GM12875 (cell line): ENCODE results near the gene INS.

Source experiments
- H3K4me3 ChIP-seq: one replicate; pipeline ENCODE4 v1.5.1; 2011; ENCODE audit warnings: low read depth, low read length, control low read depth
- TF ChIP-seq, protein P1 (sequence below): IDR thresholded peaks from 2 replicates; pipeline ENCODE4 v1.5.1; 2011; ENCODE audit warnings: low read depth, mild to moderate bottlenecking, control low read depth, inconsistent platforms, low read length, moderate library complexity, borderline replicate concordance; ENCODE audit not compliant: insufficient read depth

INS gene

DNA sequence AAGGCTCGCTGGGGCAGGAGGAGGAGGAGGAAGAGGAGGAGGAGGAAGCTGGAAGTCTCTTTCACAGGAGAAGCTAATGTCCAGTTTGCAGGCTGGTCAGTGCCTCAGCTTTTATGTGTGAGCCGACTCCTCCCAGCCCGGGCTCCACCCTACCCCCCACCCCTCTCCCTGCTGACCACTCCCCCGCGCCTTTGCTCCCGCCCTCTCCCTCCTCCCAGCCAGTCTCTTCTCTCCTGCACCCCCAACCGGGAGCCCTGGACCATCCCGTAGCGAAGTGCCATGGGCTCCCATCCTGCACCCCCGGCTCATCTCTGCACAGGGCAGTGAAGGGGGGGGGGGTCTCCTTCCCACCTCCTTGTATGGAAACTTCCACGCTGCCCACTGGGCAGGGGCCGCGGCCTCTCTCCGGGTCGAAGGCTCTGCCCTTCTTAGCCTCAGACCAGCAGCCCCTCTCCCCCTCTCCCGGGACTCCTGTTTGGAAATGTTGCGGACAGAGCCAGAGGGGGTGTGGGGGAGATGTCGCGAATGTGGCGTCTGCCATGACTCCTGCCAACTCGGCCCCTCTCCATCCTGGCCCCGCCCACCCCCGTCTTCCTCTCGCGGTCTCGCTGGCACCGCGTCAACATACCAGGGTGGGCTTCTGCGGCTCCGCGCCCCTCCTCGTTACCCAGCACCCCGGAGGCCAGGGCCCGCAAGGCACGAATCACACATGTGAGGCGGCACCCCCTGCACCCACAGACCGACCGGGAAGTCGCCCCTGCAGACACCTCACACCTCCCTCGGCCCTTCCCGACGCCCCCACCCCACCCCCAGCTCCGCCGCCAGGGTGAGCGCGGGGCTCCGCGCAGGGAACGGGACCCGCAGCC is 23.6 kb downstream of the INS start:
- TF ChIP-seq, protein P1, sequence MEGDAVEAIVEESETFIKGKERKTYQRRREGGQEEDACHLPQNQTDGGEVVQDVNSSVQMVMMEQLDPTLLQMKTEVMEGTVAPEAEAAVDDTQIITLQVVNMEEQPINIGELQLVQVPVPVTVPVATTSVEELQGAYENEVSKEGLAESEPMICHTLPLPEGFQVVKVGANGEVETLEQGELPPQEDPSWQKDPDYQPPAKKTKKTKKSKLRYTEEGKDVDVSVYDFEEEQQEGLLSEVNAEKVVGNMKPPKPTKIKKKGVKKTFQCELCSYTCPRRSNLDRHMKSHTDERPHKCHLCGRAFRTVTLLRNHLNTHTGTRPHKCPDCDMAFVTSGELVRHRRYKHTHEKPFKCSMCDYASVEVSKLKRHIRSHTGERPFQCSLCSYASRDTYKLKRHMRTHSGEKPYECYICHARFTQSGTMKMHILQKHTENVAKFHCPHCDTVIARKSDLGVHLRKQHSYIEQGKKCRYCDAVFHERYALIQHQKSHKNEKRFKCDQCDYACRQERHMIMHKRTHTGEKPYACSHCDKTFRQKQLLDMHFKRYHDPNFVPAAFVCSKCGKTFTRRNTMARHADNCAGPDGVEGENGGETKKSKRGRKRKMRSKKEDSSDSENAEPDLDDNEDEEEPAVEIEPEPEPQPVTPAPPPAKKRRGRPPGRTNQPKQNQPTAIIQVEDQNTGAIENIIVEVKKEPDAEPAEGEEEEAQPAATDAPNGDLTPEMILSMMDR = no peak
- no peak overlapping the region for H3K4me3 ChIP-seq

DNA sequence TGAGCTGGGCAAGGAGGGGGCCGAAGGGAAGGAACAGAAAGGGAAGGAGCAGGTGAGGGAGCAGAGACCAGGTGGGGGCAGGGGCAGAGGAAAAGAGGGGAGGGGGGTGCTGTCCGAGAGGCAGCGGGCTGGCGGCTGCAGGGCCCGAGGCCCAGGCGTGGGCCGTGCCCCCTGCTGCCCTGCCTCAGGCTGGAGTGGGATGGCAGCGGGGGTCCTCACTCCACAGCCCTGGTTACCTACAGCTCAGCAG is 24.1 kb downstream of the INS start:
- H3K4me3 ChIP-seq = no peak overlapping the region
- TF ChIP-seq, protein P1 = no peak

DNA sequence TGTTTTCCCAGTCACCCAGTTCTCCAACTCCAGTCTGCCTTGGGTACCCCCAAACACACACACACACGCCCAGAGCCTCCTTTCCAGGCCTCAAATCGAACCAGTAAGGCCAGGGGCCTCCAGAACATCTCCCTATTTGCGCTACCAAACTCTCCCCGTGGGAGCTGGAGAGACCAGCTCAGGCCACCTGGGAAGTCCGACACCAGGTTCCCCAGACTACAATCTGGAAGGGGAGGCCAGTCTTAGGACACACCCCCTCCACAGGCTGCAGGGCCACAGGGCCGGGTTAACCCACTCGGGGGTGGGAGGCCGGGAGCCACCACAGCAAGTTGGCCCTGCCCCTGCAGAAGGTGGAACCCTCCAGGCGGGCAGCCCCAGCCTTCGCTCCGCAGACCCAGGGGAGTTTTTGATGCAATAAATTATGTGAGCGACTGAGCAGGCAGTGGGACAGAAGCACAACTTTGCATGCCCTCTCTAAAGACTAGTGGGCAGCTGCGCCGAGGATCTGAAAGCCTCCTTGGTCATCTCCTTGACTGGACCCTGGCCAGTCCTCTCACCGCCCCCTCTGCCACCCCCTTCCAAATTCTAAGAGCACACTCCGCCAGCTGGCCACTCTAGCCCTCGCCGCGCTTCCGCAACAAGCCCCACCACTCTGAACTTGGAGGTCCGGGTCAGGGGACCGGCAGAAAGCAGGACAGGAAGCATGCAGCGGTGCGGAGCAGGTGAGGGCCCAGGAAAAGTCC is 24.6 kb downstream of the INS start:
- TF ChIP-seq, protein P1 = no peak
- no peak overlapping the region for H3K4me3 ChIP-seq

DNA sequence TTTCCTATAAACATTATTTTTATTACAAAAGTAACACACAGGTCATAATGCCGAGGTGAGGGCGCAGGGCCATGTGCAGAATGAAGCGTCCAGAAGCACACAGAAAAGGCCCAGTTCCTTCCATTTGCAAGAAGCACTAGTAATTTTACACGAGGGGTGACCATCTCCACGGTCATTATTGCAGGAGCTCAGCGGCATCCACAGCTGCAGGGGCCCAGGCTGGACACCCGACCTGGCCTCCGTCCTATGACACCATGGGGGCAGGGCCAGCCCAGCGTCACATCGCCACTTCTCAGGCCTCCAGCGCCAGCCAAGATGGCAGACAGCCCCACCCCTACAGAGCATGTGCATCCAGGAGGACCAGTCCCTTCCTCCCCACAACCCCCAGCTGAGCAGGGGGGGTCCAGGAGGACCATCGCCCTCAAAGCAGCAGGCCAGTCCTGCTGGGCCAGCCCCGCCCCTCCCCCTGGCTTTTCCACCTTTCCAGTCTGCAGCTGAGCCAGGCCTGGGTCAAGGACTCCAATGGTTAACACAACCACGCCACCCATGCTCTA is 25.3 kb downstream of the INS start:
- TF ChIP-seq, protein P1 = no peak
- no peak overlapping the region for H3K4me3 ChIP-seq

DNA sequence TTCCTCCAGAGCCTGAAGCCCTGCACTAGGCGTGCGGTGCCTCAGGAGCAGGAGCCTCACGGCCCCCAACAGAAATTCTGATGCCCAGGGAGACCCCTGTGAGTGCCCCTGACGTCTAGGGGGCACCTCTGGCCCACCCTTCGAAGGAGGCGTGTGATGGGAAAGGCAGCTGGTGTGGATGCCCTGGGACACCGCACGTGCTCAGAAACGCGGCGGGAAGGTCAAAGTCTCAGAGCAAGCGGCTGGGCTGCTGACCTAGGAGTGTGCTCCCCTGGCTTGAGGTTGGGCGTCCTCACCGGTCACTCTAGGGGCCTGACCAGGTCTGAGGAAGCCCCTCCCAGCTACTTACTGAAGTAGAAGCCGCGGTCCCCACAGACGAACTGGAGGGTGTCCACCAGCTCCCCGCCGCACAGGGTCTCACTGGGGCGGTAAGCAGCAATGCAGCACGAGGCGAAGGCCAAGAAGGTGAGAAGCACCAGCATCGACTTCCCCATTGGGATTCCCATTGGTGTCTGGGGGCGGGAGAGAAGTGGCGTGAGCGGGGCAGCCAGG is 25.9 kb downstream of the INS start:
- no peak overlapping the region for H3K4me3 ChIP-seq
- TF ChIP-seq, protein P1 = no peak

DNA sequence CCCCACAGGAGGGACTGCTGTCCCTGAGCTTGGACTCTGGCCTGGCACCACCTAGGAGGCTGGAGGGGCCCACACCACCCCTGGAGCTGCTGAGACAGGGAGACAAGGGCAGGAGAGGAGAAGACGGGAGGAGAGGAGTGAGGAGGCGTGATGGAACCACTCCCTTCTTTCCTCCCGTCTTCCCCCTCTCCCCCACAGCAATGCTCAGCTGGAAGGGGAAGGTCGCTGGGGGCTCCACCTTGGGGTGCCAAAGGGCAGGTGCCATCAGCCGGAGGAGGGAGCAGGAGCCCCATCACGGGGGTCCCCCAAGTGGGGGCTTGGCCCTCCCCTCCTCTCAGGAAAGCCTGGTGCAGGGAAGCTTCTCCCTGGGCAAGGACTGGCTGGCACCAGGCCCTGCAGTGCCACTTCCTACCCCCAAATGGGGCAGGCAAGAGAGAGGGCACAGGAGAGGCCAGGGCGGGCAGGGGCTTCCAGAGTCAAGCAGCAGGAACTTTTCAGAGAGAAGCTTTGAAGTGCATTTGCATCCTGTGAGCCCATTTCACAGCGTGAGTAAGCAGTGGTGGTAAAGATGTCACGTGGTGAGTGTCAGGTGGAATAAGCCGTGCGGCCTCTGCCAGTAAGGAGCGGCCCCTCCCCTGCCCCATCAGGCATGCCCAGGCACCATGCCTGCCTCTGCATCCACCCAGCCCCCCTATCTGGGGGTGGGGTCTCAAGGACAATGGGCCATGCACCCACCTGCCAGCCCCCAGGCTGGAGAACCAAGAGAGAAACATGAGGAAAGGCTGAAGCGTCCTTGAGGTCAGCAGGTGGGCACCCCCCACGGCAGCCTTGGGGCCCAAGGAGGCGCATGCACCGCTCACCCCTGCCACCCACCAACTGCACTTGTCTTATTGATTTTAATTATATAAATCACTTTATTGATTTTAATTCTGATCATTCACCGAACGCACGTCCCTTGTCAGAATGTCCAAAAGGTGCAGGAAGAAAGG is 26.7 kb downstream of the INS start:
- TF ChIP-seq, protein P1 = no peak
- no peak overlapping the region for H3K4me3 ChIP-seq
